Mesendoderm (in vitro differentiated cells): ENCODE data around the gene RAB26.
"Not testable (repeated sequence)": the region's sequence is repeated elsewhere in the genome, so short reads cannot be mapped to it uniquely, and the experiment has no call there.

Experiments used
- DNase-seq: peaks from one replicate; pipeline ENCODE4 v3.0.0; 2013
- H2AK5ac ChIP-seq: 2 replicates; pipeline ENCODE4 v1.6.1; 2013; ENCODE audit warnings: low read length, inconsistent platforms
- H2BK120ac ChIP-seq: 2 replicates; pipeline ENCODE4 v1.6.1; 2013; ENCODE audit warnings: low read depth, mild to moderate bottlenecking, low read length, moderate library complexity, mixed read lengths
- H2BK15ac ChIP-seq: replicated peaks from 2 replicates; pipeline ENCODE4 v1.6.1; 2013; ENCODE audit warnings: low read depth, mild to moderate bottlenecking, moderate library complexity
- H2BK5ac ChIP-seq: 2 replicates; pipeline ENCODE4 v1.6.1; 2013; ENCODE audit warnings: low read length, inconsistent platforms
- H3K18ac ChIP-seq: 2 replicates; pipeline ENCODE4 v1.6.1; 2013; ENCODE audit warnings: mild to moderate bottlenecking, low read length, mixed read lengths
- H3K23ac ChIP-seq: one replicate; pipeline ENCODE4 v1.6.1; 2013; ENCODE audit warnings: low read length
- H3K27ac ChIP-seq: 2 replicates; pipeline ENCODE4 v1.5.1; 2013; ENCODE audit warnings: low read depth, mild to moderate bottlenecking, inconsistent platforms, low read length, moderate library complexity
- H3K27me3 ChIP-seq: 2 replicates; pipeline ENCODE4 v1.6.1; 2013; ENCODE audit warnings: low read length, control low read depth, mild to moderate bottlenecking, inconsistent platforms; ENCODE audit not compliant: insufficient read depth, poor library complexity
- H3K36me3 ChIP-seq: 2 replicates; pipeline ENCODE4 v1.6.1; 2013; ENCODE audit warnings: low read length, inconsistent platforms; ENCODE audit not compliant: control insufficient read depth, insufficient read depth
- H3K4ac ChIP-seq: one replicate; pipeline ENCODE4 v1.6.1; 2013; ENCODE audit warnings: low read depth, mild to moderate bottlenecking, low read length, moderate library complexity
- H3K4me1 ChIP-seq: 2 replicates; pipeline ENCODE4 v1.6.1; 2013; ENCODE audit warnings: low read depth, low read length, inconsistent platforms; ENCODE audit not compliant: control insufficient read depth
- H3K4me2 ChIP-seq: 2 replicates; pipeline ENCODE4 v1.6.1; 2013; ENCODE audit warnings: low read length
- H3K4me3 ChIP-seq: 2 replicates; pipeline ENCODE4 v1.5.1; 2013; ENCODE audit warnings: mild to moderate bottlenecking, low read length
- H3K56ac ChIP-seq: one replicate; pipeline ENCODE4 v1.6.1; 2013; ENCODE audit warnings: low read length
- H3K79me1 ChIP-seq: 2 replicates; pipeline ENCODE4 v1.6.1; 2013; ENCODE audit warnings: low read length, inconsistent platforms
- H3K79me2 ChIP-seq: 2 replicates; pipeline ENCODE4 v1.6.1; 2013; ENCODE audit warnings: mild to moderate bottlenecking, low read length; ENCODE audit not compliant: control insufficient read depth, insufficient read depth
- H3K9ac ChIP-seq: 2 replicates; pipeline ENCODE4 v1.6.1; 2013; ENCODE audit warnings: low read length, inconsistent platforms
- H4K5ac ChIP-seq: one replicate; pipeline ENCODE4 v1.6.1; 2013; ENCODE audit warnings: low read length
- H4K8ac ChIP-seq: one replicate; pipeline ENCODE4 v1.6.1; 2013; ENCODE audit warnings: low read depth, mild to moderate bottlenecking, control low read depth, low read length, moderate library complexity
- WGBS: extraction: QIAGEN DNeasy Blood & Tissue Kit; methylation state at CpG from one replicate; pipeline ENCODE4 v1.1.7; 2013; ENCODE audit warnings: low lambda C conversion rate, missing lambda C conversion rate; ENCODE audit not compliant: insufficient coverage; ENCODE audit errors: extremely low coverage; 5-methylcytosine and 5-hydroxymethylcytosine counted together

Gene RAB26

GRCh38 chr16:2129251-2129650 lies 19.2 kb upstream of the RAB26 start:
- H4K8ac ChIP-seq, H4K5ac ChIP-seq, H3K18ac ChIP-seq, H3K4me3 ChIP-seq, H3K79me1 ChIP-seq, H2BK5ac ChIP-seq, H2BK120ac ChIP-seq, H3K27me3 ChIP-seq, H3K56ac ChIP-seq, H3K79me2 ChIP-seq, H3K9ac ChIP-seq, H3K36me3 ChIP-seq, H2AK5ac ChIP-seq, H3K23ac ChIP-seq, H3K27ac ChIP-seq, H2BK15ac ChIP-seq, H3K4me1 ChIP-seq, H3K4me2 ChIP-seq, H3K4ac ChIP-seq, DNase-seq: not testable (repeated sequence)
- WGBS = no CpG with 5 or more reads among the region's 11 CpGs

DNA sequence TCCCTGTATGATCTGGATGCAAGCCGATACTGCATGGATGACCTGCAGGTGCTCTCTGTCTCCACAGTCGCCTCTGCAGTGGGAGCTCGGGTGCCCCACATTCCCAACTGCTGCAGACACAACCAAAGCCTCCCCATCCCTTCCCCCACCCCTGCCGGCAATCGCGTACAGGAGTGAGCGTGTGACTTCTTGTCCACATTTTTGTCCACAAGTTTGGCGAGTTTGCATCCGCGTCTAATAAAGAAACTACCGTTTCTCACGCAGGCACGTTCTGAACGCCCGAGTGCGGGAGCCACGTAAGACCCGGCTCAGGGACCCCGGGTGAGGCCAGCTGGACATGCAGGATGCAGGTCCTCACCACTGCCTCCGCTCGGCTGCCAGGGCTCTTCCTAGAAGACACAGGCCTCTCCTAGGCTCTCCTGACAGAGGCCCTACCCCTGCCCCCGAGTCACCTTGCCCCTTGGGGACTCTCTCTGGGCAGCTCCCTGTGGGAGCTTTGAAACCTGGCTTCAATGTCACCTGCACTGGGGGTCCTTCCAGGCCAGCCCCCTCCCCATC lies 18.5 kb upstream of the RAB26 start:
- H2AK5ac ChIP-seq, H3K27ac ChIP-seq, H3K18ac ChIP-seq, H2BK15ac ChIP-seq, H3K79me2 ChIP-seq, H4K5ac ChIP-seq, H3K23ac ChIP-seq, H2BK5ac ChIP-seq, H2BK120ac ChIP-seq, DNase-seq, H3K9ac ChIP-seq, H3K4me1 ChIP-seq, H3K4ac ChIP-seq, H3K27me3 ChIP-seq, H3K4me3 ChIP-seq, H4K8ac ChIP-seq, H3K4me2 ChIP-seq, H3K36me3 ChIP-seq, H3K56ac ChIP-seq, H3K79me1 ChIP-seq: not testable (repeated sequence)
- WGBS = no CpG with 5 or more reads among the region's 22 CpGs

- not testable (repeated sequence) for H4K8ac ChIP-seq, H3K27me3 ChIP-seq, H3K18ac ChIP-seq, H3K23ac ChIP-seq, H3K79me2 ChIP-seq, H3K56ac ChIP-seq, H3K4ac ChIP-seq, H4K5ac ChIP-seq, H3K4me3 ChIP-seq, H2BK120ac ChIP-seq, H3K27ac ChIP-seq, H3K4me2 ChIP-seq, H2BK15ac ChIP-seq, H2AK5ac ChIP-seq, H3K36me3 ChIP-seq, H3K79me1 ChIP-seq, H2BK5ac ChIP-seq, H3K9ac ChIP-seq, DNase-seq, H3K4me1 ChIP-seq
- WGBS = no CpG with 5 or more reads among the region's 12 CpGs
Observed at GRCh38 chr16:2133797-2134196, 14.6 kb upstream of the RAB26 start.

DNA sequence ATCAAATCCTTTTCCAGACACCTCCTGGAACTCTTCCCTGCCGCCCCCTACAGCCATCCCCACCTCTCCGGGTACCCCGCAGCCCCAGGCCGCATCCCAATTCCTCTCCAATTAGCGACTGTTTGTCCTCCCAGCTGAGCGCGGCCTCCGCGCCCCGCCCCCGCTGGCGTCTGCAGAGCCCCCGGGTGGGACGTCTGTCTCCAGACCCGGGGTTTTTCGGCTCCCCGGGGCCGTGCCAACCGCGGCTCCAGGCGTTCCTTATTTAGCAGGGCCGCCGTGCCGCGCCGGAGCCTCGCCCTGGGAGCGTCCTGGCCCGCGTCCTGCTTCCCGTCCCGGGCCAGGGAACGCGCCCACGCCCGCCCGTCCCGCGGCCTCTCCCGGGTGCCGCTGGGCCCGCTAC lies 13.4 kb upstream of the RAB26 start:
- not testable (repeated sequence) for H2BK120ac ChIP-seq, H3K27me3 ChIP-seq, H3K18ac ChIP-seq, H2BK15ac ChIP-seq, H2BK5ac ChIP-seq, H3K36me3 ChIP-seq, H3K23ac ChIP-seq, H3K27ac ChIP-seq, H3K4me3 ChIP-seq, DNase-seq, H3K79me1 ChIP-seq, H3K4me2 ChIP-seq, H2AK5ac ChIP-seq, H3K4me1 ChIP-seq, H3K4ac ChIP-seq, H4K8ac ChIP-seq, H4K5ac ChIP-seq, H3K79me2 ChIP-seq
- Histone ChIP-seq H3K9ac (peak overlapping the region; percentile 42), H3K56ac (peak overlapping the region; percentile 34)
- no CpG with 5 or more reads among the region's 42 CpGs for WGBS

DNA sequence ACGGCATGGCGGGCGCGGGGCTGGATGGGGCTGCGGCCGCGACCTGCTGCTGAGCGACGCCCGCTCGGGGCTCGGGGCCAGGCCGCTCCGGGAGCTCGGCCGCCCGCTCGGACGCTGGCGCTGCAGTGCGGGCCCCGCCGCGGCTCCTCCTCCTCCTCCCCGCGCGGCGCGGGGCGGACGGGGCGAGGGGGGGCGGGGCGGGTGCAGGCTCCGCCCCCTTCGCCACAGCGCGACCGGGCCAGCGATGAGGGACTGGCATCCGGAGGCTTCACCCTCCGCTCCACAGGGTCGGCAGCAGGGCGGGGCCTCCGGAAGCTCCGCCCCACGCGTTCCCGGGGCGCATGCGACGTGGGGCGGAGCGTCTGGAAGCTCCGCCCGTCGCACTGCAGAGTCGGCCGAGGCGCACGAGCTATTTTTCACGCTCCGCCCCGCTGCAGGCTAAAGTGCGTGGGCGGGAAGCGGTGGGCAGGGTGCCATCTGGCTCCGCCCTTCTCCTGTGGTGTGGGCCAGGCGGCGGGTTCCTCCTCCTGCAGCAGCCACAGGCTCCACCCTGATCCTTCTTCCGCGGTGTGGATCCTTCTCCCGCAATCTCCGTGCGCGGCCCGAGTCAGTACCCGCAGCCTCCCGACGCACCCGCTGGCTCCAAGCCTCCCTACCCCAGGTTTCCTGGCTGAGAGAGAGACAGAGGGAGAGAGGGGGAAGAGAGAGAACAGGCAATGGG lies 12.5 kb upstream of the RAB26 start, which contains the start of gene PKD1:
Gene PKD1 (minus strand): TSS at position 129 of the 721 bp plus-strand sequence. CDS start 209 bp downstream, outside the sequence.
- Histone ChIP-seq H3K9ac (peak within 1 kb of the TSS; percentile 59), H3K4me2 (peak within 1 kb of the TSS; percentile 42), H3K56ac (peak within 1 kb of the TSS; percentile 85)
- H4K8ac ChIP-seq, H3K27ac ChIP-seq, H2BK120ac ChIP-seq, H3K4me1 ChIP-seq, H3K79me1 ChIP-seq, H2AK5ac ChIP-seq, H3K23ac ChIP-seq, H2BK5ac ChIP-seq, H4K5ac ChIP-seq, H3K36me3 ChIP-seq, H2BK15ac ChIP-seq, H3K27me3 ChIP-seq, H3K4ac ChIP-seq, H3K79me2 ChIP-seq, H3K18ac ChIP-seq, H3K4me3 ChIP-seq: not testable (repeated sequence)
- WGBS = no CpG with 5 or more reads among the region's 81 CpGs
- DNase-seq = peak; percentile 94
